H54 (cell line): ENCODE data around the gene DAND5.

Experiments
- DNase-seq: peaks from one replicate; pipeline ENCODE4 v3.0.0; 2011; ENCODE audit warnings: low spot score, mixed read lengths; ENCODE audit not compliant: insufficient read length
- FAIRE-seq: peaks from 3 replicates; lab custom pipeline; 2011; peaks lifted over from hg19 to GRCh38; lab: Jason Lieb, UNC
- POLR2A ChIP-seq: IDR thresholded peaks from 2 replicates; pipeline ENCODE4 v1.6.1; 2011; ENCODE audit warnings: low read depth, mild to moderate bottlenecking, low read length

The DAND5 gene

DNA sequence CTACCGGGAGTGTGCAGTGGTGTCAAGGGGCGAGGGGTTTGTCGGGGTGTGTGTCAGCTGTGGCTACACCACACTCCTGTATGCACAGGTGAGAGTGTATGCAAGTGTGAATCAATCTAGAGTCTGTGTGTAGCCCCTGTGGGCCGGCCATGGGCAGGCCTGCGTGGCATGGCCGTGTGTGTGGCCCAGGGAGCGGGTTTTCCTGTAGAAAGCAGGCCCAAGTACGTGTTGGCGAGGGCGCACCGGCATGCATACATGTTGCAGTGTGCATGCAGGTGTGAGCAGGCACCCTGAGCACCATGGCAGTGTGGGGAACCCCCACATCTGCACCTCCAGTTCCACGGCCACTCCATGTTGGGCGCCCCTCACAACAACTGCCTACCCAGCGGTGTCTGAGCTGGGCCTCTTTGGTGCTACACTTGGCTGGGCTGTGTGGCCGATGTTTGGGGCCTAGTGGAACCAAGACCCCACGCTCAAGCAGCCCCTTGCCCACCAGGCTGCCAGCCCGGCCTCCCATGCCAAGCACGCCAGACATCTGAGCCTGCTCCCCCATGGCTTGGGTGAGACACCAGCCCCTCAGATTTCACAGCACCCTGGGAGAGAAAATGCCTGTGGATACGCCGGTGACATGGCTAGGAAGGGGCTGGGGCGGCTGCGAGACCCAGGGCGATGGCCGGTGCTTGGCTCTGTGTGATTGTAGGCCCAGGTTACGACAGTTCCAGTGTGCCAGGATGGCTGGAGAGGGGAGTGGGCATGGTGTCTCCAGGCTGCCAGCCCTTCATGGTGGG, 28.0 kb downstream of the DAND5 start:
- no peak for FAIRE-seq
- TF ChIP-seq POLR2A = no peak
- DNase-seq = no peak

DNA sequence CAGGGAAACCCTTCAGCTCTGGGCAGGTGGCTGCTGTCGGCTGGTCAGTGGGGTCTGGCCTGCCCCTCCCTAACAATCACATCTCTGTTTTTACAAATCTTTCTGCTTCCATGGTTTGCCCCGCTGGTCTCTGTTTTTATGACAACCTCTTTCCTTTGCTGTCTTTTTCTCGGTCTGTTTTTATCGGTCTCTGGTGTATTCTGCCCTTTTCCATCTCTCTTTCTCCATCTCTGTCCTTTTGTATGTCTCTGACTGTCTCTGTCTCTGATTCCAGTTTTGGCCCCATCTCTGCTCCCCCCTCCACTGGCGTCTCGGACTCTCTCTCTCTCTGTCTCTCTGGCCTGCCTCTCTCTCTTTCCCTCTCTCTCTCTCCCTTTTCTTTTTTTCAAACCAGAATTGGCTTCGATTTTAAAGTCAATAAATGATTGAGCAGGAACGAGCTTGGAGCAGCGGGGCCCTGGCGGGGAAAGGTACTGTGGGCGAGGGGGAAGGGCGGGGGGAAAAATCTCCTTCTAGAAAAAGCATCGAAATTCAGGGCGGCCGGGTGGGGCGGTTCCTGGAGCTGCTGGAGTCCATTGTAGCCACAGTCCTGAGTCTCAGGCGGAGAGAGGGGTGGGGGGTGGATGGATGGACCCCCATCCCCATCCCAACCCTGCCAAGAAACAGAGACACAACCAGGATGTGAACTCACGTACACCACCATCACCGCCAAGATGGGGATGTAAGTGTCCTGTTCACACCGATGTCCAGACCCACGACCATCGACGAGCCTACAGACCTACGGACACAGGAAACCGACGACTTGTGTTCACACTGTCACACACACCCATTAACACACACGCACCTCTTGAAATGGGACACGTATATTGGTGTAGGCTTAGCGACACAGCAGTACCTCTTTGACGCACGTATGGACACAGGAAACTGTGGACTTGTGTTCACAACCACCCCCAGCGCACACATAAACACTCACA, 28.9 kb downstream of the DAND5 start:
- no peak for FAIRE-seq
- no peak for DNase-seq
- TF ChIP-seq POLR2A = no peak

DNA sequence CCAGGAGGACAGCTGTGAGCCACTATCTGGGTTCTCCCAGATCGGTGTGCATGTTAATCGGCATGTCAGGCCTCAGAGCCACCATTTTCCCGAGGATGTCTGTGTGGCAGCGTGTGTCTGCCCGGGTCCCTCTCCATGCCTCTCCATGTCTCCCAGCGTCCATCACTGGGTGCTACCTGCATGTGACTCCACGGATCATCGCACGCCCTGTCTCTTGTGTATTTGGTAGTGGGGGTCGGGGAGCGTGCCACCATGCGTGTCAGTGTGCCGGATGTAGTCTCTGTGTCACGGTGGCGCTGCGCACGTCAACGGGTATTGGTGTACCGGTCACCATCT, 31.8 kb downstream of the DAND5 start:
- no peak for TF ChIP-seq POLR2A
- FAIRE-seq = no peak
- no peak for DNase-seq

DNA sequence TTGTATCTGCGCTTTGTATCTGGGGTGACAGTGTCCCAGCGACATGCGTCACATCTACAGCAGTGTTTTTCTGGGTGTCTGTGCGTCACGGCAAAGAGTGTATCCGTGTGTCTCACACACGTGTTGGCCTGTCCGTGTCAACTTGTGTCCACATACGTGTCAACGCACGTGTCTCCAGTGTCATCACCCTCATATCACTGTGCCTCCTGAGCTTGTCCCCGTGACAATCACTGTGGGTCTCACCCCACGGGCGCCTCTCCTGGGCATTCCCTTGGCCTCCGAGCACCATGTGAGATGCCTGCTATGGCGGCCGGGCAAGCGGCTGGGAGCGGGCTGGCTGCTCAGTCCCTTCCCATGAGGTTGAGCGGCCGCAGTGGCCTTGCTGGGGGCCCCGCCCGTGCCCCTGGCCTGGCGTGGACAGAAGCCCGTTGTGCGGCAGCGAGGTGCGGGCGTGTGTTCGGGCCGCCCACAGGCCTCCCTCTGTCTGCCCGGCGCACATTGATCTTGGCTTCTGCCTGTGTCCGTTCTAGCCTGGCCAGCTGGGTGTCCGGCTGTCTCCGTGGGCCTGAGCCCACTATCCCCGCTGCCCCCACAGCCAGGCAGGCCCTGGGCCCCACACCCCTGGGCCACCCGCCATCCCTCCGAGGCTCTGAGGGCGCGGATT, 32.3 kb downstream of the DAND5 start:
- no peak for TF ChIP-seq POLR2A
- no peak for FAIRE-seq
- no peak for DNase-seq

DNA sequence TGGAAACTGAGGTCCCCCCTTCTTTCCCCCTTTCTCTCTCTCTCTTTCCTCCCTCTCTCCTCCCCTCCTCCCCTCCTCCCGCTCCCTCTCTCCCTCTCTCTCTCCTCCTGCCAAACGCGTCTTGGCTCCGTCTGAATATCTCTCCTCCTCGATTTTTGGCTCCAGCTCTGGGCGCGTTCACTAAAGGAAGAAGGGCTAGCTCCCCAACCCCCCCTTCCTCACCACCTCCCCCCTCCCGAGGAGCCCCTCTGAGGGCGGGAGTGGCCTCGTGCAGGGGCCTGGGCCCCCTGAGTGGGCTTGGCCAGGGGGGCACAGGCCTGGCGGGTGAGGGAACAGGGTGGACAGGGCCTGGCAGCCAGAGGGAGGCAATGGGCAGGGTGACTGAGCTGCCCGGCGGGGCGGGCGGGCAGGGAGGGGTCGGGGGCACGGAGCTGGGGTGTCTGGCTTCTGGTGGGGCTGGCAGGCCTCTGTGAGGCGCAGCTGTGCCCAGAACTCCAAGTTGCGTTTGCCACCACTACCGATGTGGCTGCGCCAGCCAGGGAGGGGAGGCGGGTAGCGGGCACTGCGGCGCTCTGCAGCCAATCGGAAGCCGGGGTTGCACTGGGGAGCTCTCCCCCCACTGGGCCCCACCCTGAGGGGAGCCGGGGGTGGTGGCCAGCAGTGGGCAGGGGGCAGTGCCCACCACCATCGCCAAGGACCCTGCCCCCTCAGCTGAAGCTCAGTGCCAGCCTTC, 33.0 kb downstream of the DAND5 start:
- DNase-seq = no peak
- TF ChIP-seq POLR2A = no peak
- no peak for FAIRE-seq

DNA sequence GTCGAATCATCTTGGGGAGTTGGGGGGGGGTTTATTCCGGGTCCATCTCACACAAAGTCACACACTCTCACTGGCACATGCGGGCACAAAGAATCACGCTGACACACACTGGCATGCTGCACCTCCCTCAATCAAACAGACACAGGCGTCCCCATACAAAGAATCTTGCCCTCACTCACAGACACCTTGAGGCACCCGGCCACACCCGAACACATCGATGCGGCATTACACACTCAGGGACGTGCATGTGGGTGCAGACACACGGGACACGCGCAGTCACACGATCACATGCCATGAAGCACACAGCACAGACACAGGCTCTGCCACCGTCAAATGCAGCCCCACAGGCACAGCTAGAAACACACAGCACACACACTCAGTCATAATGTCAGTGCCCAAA, 33.7 kb downstream of the DAND5 start:
- FAIRE-seq = no peak
- DNase-seq = no peak

DNA sequence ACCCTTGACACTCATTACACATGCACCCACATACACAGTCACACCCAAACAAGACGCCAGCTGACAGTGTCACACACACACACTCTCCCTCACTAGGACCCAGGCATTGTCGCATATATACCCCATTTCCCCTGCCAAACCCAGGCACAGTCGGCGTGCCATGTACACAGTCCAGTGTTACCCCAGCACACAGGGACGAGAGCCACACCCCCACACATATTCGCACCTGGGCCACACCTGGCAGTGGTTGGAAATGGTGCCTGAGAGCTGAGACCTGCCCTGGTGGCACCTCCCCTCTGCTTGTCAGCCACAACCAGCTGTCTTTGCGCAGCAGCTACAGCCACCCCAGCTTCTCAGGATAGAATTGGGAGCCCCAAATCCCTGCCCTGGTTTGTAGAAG, 34.9 kb downstream of the DAND5 start:
- TF ChIP-seq POLR2A = no peak
- no peak for FAIRE-seq
- no peak for DNase-seq

More for the DNA sequence above, 33.7 kb downstream of the DAND5 start:
- no peak for TF ChIP-seq POLR2A

DNA sequence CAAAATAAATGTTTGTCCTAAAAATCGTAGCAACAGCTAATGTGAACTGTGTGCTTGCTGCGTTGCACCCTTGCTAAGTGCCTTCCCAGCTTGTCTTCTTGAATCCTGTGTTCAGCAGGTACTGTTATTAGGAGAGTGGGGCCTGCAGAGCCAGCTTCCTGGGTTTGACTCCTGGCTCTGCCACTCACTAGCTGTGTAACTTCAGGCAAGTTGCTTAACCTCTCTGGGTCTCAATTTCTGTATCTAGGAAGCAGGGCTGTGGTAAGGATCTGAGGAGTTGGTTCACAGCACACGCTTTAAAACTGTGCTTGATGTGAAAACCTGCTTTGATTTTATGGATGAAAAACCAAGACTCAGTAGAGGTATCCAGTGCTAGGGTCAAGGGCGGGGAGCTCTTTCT, 35.9 kb downstream of the DAND5 start:
- no peak for TF ChIP-seq POLR2A
- no peak for FAIRE-seq
- no peak for DNase-seq

DNA sequence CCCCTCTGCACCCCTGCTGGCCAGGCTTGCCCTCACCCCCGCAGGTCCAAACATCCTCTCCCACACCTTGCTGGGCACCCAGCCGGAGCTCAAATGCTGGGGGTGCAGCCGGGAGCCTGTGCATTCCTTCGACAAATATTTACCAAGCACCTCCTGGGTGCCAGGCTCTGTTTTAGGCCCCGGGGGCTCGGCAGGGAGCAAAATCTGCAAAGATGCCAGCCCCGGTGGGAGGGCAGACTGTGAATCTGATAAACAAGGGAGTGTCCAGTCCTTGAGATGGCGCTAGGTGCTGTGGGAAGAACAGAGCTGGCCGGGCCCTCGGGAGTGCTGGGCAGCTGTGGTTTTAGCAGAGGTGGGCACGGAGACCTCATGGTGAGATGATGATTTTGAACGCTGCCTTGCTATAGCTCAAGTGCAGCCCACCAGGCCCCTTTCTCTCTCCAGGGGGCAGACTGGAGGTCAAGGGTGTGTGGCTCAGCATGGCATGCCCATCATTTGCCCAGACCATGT, 36.5 kb downstream of the DAND5 start:
- DNase-seq (no peak), FAIRE-seq (no peak)
- no peak for TF ChIP-seq POLR2A

DNA sequence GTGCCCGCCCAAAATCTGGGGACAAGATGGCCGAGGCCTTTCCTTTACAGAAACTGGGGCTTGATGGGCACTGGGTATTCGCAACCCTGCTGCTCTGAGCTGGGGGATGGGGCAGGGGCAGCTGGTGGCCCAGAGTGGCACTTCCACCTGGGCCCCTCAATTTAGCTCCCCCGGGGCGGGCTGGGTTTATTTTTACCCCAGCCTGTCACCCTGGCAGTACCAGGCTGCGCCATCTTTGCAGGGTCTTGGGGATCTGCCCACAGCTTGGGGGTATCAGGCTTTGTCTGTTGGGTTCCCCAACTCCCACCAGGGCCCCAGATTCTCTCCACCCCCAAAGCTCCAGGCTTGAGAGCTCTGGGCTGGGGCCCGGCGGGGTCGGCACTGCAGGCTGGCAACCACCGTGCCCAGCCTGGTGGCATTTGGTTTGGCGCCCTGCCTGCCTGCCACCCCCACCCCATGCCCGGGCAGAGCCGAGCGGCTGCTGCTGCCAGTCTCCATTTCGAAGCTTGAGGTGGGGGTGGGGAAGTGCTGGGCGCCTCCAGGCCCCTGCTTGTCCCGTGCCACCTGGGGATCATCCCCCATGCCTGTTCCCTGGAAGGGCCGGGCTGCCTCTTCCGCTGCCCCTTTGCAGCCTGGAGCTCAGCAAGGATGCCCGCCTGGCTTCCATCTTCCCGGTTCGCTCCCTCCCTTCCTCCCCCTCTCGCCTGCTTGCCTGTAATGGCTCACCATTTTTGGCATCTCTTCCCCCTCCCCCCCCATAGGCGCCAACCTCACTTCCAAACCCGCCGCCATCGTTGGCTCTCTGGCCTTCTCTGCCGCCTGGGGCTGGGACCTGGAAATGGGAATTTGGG, 37.3 kb downstream of the DAND5 start:
- DNase-seq (no peak), FAIRE-seq (no peak)
- no peak for TF ChIP-seq POLR2A

DNA sequence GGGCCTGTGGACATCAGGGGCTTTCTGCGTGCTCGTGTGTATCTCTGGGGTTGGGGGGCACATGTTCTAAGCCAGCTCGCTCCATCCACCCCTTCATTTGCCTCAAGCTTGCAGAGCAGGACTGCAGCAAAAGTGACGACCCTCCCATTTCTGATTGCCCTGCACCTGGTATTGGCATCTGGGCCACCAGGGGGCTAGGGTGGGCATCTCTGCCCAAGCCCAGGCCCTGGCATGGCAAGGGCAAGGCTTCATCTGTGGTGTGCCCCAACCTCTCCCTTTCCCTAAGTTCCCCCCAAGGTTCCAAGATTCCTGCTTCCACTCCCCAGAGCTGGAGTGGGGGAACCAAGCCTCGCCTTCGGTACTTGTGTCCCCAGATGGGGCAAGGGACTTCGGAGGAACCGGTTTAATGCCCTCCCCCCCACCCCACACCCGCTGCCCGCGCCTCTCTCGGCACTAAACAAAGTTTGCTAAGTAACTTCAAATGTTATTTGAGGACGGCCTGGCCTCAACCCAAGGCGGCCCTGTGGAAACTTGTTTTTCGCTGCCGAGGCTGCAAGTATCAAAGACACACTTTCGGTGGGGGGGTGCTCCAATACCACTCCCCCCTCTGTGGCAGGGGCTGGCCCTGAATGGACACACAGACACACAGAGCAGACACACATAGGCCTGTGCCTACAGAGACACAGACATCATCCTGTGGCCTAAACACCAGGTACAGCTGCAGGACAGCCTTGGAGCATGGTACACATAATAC, 38.1 kb downstream of the DAND5 start:
- FAIRE-seq = no peak

More for the DNA sequence above, 38.1 kb downstream of the DAND5 start:
- DNase-seq = no peak
- no peak for TF ChIP-seq POLR2A
